Hematopoietic multipotent progenitor cell treated with erythropoietin and hydrocortisone succinate and interleukin-3 and kit ligand, for 17 days (in vitro differentiated cells): Measurements from ENCODE around the gene SLC25A25.

Source experiments
- DNase-seq: peaks from one replicate; pipeline ENCODE4 v3.0.0-alpha.2; 2015; ENCODE audit warnings: low spot score

SLC25A25 gene

GRCh38 chr9:128096616-128097536 lies 28.8 kb downstream of the SLC25A25 start:
- DNase-seq, result peak; percentile 22

- DNase-seq, result no peak
Observed at GRCh38 chr9:128097543-128098296, 29.7 kb downstream of the SLC25A25 start.

- DNase-seq, result peak; percentile 83
Observed at GRCh38 chr9:128098297-128099230, 30.5 kb downstream of the SLC25A25 start.

GRCh38 chr9:128099231-128099931 lies 31.3 kb downstream of the SLC25A25 start:
- no peak for DNase-seq

GRCh38 chr9:128099932-128100491 lies 32.0 kb downstream of the SLC25A25 start:
- DNase-seq, result no peak

- DNase-seq, result no peak
Observed at GRCh38 chr9:128100581-128100980, 32.5 kb downstream of the SLC25A25 start.

- DNase-seq, result no peak
Observed at GRCh38 chr9:128101231-128101661, 33.2 kb downstream of the SLC25A25 start.

- no peak for DNase-seq
Observed at GRCh38 chr9:128101690-128102089, 33.7 kb downstream of the SLC25A25 start.

- DNase-seq, result no peak
Observed at GRCh38 chr9:128102196-128102595, 34.2 kb downstream of the SLC25A25 start.

- DNase-seq, result no peak
Observed at GRCh38 chr9:128102861-128103588, 35.0 kb downstream of the SLC25A25 start.

- DNase-seq, result no peak
Observed at GRCh38 chr9:128103589-128103962, 35.5 kb downstream of the SLC25A25 start.

GRCh38 chr9:128104171-128104618 lies 36.2 kb downstream of the SLC25A25 start:
- no peak for DNase-seq

- no peak for DNase-seq
Observed at GRCh38 chr9:128105538-128106175, 37.6 kb downstream of the SLC25A25 start.

- no peak for DNase-seq
Observed at GRCh38 chr9:128106181-128106939, 38.3 kb downstream of the SLC25A25 start.

GRCh38 chr9:128106940-128107467 lies 39.0 kb downstream of the SLC25A25 start:
- DNase-seq, result no peak

GRCh38 chr9:128107468-128108268 lies 39.6 kb downstream of the SLC25A25 start:
- DNase-seq, result no peak

- DNase-seq, result no peak
Observed at GRCh38 chr9:128108269-128109049, 40.4 kb downstream of the SLC25A25 start.
